ENCODE measurements around the gene RD3L.

Gene RD3L

DNA sequence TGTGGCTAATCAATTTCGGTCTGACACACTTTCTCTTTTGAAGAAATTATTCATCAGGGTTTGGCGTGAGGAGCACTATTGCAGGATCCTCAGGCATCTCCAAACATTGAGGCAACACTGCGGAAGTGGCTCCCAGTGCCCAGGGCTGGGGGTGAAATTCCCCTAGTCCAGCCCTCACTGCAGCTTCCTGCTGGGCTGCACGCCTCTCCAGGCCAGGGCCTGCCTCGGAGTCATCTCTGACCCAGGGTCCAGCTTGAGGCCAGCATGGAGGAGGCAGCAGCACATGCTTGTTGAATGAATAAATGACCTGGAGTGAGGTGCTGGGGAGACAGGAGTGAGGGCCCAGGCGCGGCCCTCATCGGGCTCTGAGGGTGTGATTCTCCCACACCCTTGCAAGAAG, 50.1 kb downstream of the RD3L start:
- no peak for DNase-seq

DNA sequence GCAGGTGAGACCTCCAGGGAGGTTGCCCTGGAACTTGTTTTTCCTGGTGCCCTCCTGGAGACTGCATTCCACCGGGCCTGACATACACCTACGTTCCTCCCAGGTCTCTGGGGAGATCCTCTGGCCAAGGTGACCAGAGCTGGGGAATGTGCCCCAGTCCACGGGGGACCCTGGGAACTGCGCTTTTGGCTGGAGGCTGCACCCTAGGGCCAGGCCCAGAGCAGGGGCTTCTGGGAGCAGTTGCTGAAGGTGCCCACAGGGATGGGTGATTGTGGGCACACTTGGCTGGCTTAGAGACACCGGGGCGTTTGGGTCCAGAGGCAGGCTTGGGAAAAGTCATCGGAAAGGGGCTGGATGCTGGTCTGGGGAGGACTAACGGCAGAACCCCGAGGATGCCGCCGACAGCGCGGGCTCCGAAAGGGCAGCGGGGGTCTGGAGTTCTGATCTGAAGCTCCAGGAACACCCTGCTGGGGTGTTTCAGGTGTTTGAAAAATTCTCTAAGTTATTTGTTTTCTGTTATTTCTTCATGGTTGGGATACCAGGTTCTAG, 50.6 kb downstream of the RD3L start:
- no peak for DNase-seq

DNA sequence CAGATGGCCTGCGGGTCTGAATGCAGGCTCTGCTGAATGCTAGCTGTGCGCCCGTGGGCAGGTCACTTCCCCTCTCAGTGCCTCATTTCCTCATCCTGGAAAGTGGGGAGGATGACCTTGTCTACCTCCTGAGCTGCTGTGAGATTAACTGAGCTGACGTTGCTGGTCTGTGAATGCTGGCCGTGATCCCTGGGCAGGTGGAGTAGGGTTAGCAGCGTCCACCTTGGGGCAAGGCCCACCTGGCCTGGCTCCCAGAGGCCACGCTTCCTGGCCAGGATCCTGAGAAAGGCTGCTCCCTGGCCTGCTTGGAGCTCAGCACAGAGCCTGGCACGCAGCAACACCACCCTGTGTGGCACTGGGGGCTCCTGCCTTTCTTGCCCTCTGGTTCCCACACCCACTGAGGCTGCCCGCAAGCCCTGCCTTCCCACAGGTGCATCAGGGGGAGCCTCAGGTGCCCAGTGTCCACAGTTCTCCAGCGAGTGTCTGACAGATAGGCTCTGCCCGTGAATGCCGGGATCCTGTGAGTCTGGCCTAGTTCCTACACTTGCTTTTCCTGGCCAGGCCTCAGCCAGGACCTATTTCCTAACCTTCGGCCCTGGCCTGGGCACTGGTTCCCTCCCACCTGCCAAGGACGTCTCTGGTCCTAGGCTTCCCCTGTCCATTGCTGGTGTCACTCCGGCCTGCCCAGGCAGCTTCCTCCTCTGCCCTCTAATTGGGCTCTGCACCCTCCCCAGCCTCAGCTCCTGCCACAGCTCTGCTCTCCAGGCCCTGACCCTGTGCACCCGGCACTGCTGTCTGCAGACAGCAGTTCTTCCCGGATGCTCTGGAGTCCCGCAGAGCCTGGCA, 51.3 kb downstream of the RD3L start:
- no peak for DNase-seq
